ENCODE data around the gene LRRC32.

LRRC32 gene

GRCh38 chr11:76699451-76700091 is 29.0 kb upstream of the LRRC32 start:
- no peak for DNase-seq (ENCODE audit: low read depth)
- no peak for TF ChIP-seq CTCF (IDR thresholded peaks at IDR 0.05; ENCODE audit: control insufficient read depth, extremely low read depth, insufficient read depth)
- H3K4me3 ChIP-seq (ENCODE audit: low read depth, low read length), result no peak overlapping the region

GRCh38 chr11:76698321-76699043 is 27.9 kb upstream of the LRRC32 start:
- TF ChIP-seq CTCF (IDR thresholded peaks at IDR 0.05; ENCODE audit: control insufficient read depth, extremely low read depth, insufficient read depth), result 0 out of 2 replicates have a peak, but pooled peaks have one; percentile 15
- DNase-seq (ENCODE audit: low read depth), result no peak
- H3K4me3 ChIP-seq (ENCODE audit: low read depth, low read length), result no peak overlapping the region

- no peak for TF ChIP-seq CTCF (IDR thresholded peaks at IDR 0.05; ENCODE audit: control insufficient read depth, extremely low read depth, insufficient read depth)
- DNase-seq (ENCODE audit: low read depth), result no peak
- H3K4me3 ChIP-seq (ENCODE audit: low read depth, low read length), result no peak overlapping the region
Measured at GRCh38 chr11:76696756-76697155, 26.2 kb upstream of the LRRC32 start.

- no peak for TF ChIP-seq CTCF (IDR thresholded peaks at IDR 0.05; ENCODE audit: control insufficient read depth, extremely low read depth, insufficient read depth)
Measured at GRCh38 chr11:76695771-76696170, 25.2 kb upstream of the LRRC32 start.

GRCh38 chr11:76695133-76695532 is 24.6 kb upstream of the LRRC32 start:
- TF ChIP-seq CTCF (IDR thresholded peaks at IDR 0.05; ENCODE audit: control insufficient read depth, extremely low read depth, insufficient read depth), result no peak
- no peak for DNase-seq (ENCODE audit: low read depth)
- H3K4me3 ChIP-seq (ENCODE audit: low read depth, low read length), result no peak overlapping the region

More at GRCh38 chr11:76695771-76696170, 25.2 kb upstream of the LRRC32 start:
- DNase-seq (ENCODE audit: low read depth), result no peak
- H3K4me3 ChIP-seq (ENCODE audit: low read depth, low read length), result no peak overlapping the region

GRCh38 chr11:76694664-76695063 is 24.1 kb upstream of the LRRC32 start:
- DNase-seq (ENCODE audit: low read depth), result no peak
- no peak for TF ChIP-seq CTCF (IDR thresholded peaks at IDR 0.05; ENCODE audit: control insufficient read depth, extremely low read depth, insufficient read depth)
- no peak overlapping the region for H3K4me3 ChIP-seq (ENCODE audit: low read depth, low read length)
